Muscle of leg (tissue), 11 donors: Measurements from ENCODE around the gene LONRF2. TPM values are rescaled to one million over a fixed set of nuclear protein-coding genes. Genes with fewer than 3 reads are reported as not detected.
"Not testable (repeated sequence)": the region's sequence is repeated elsewhere in the genome, so short reads cannot be mapped to it uniquely, and the experiment has no call there.

Experiments
- DNase-seq: peaks from one replicate; pipeline ENCODE4 v3.0.0; 2013
- H3K27ac ChIP-seq: one replicate; pipeline ENCODE4 v1.5.1; 2013; ENCODE audit warnings: mild to moderate bottlenecking, low read length, control low read depth
- H3K27me3 ChIP-seq: one replicate; pipeline ENCODE4 v1.6.1; 2013; ENCODE audit warnings: low read length; ENCODE audit not compliant: control insufficient read depth, insufficient read depth
- H3K36me3 ChIP-seq: one replicate; pipeline ENCODE4 v1.6.1; 2013; ENCODE audit warnings: low read length; ENCODE audit not compliant: control insufficient read depth, insufficient read depth
- H3K4me1 ChIP-seq: one replicate; pipeline ENCODE4 v1.6.1; 2013; ENCODE audit warnings: low read length; ENCODE audit not compliant: control insufficient read depth, insufficient read depth
- H3K4me3 ChIP-seq: one replicate; pipeline ENCODE4 v1.5.1; 2013; ENCODE audit warnings: low read length, control low read depth
- H3K9me3 ChIP-seq: replicated peaks from 2 replicates; pipeline ENCODE4 v1.6.1; 2013; ENCODE audit warnings: low read depth, low read length; ENCODE audit not compliant: control insufficient read depth
- WGBS: methylation state at CpG from one replicate; pipeline ENCODE4 v1.1.5; 2013; ENCODE audit warnings: missing lambda C conversion rate; ENCODE audit not compliant: insufficient coverage; 5-methylcytosine and 5-hydroxymethylcytosine counted together
- polyA plus RNA-seq, 8 donors: library from polyadenylated mRNA; unstranded; fragments of 120-200 nt; gene quantifications; one replicate each; pipeline versions ENCODE4 v1.2.1 to v1.2.3, GENCODE V29; 2013; ENCODE audit warnings: inconsistent platforms in 1 of 8, low replicate concordance in 1 of 8; ENCODE audit not compliant: insufficient read length in 8 of 8, insufficient read depth in 1 of 8
- total RNA-seq: library from RNA; stranded (reverse); fragments of 120-200 nt; gene quantifications from one replicate; pipeline ENCODE4 v1.2.4, GENCODE V29; 2013

The LONRF2 gene
- total and polyA plus RNA-seq, 9 donors, result 0.22 to 1.5 (median 0.63) TPM

- no peaks in the 10 kb centered on the region for H3K4me1 ChIP-seq
- H3K36me3 ChIP-seq, result no peaks in the 10 kb centered on the region
- DNase-seq, result no peak
- 100% methylated on average over 2 of the region's 2 CpGs for WGBS
- no peak overlapping the region for H3K4me3 ChIP-seq
- no peaks in the 10 kb centered on the region for H3K27me3 ChIP-seq
- no peak overlapping the region for H3K27ac ChIP-seq
- no peaks in the 10 kb centered on the region for H3K9me3 ChIP-seq
Measured at GRCh38 chr2:100256849-100257248, 65.5 kb downstream of the LONRF2 start.

- H3K4me1 ChIP-seq, result no peaks in the 10 kb centered on the region
- H3K9me3 ChIP-seq, result no peaks in the 10 kb centered on the region
- H3K27ac ChIP-seq, result no peak overlapping the region
- no peaks in the 10 kb centered on the region for H3K36me3 ChIP-seq
- WGBS, result 66% methylated on average over 7 of the region's 11 CpGs
- no peaks in the 10 kb centered on the region for H3K27me3 ChIP-seq
- DNase-seq, result no peak
- no peak overlapping the region for H3K4me3 ChIP-seq
Measured at GRCh38 chr2:100256416-100256815, 65.9 kb downstream of the LONRF2 start.

- DNase-seq, result no peak
- Histone ChIP-seq H3K27me3 (no peaks in the 10 kb centered on the region), H3K36me3 (no peaks in the 10 kb centered on the region), H3K27ac (no peak overlapping the region), H3K9me3 (no peaks in the 10 kb centered on the region), H3K4me1 (no peaks in the 10 kb centered on the region), H3K4me3 (no peak overlapping the region)
- WGBS, result 87% methylated on average over 10 of the region's 16 CpGs
Measured at GRCh38 chr2:100254646-100255210, 67.6 kb downstream of the LONRF2 start.

- Histone ChIP-seq H3K27ac (no peak overlapping the region), H3K27me3 (no peaks in the 10 kb centered on the region), H3K4me1 (no peaks in the 10 kb centered on the region), H3K4me3 (no peak overlapping the region), H3K9me3 (no peaks in the 10 kb centered on the region), H3K36me3 (no peaks in the 10 kb centered on the region)
- 80% methylated on average over 1 of the region's 5 CpGs for WGBS
- DNase-seq, result no peak
Measured at GRCh38 chr2:100253786-100254185, 68.5 kb downstream of the LONRF2 start.

GRCh38 chr2:100252811-100253698, 69.2 kb downstream of the LONRF2 start:
- no peaks in the 10 kb centered on the region for H3K27me3 ChIP-seq
- no peak overlapping the region for H3K4me3 ChIP-seq
- DNase-seq, result no peak
- no peaks in the 10 kb centered on the region for H3K9me3 ChIP-seq
- 60% methylated on average over 14 of the region's 17 CpGs for WGBS
- no peaks in the 10 kb centered on the region for H3K4me1 ChIP-seq
- H3K27ac ChIP-seq, result no peak overlapping the region
- H3K36me3 ChIP-seq, result no peaks in the 10 kb centered on the region

- DNase-seq, result no peak
- Histone ChIP-seq H3K4me3 (no peak overlapping the region), H3K4me1 (no peaks in the 10 kb centered on the region), H3K9me3 (no peaks in the 10 kb centered on the region), H3K27me3 (no peaks in the 10 kb centered on the region), H3K36me3 (no peaks in the 10 kb centered on the region), H3K27ac (no peak overlapping the region)
- 72% methylated on average over 7 of the region's 9 CpGs for WGBS
Measured at GRCh38 chr2:100250645-100251044, 71.7 kb downstream of the LONRF2 start.

- DNase-seq, result no peak
- Histone ChIP-seq H3K27me3 (no peaks in the 10 kb centered on the region), H3K36me3 (no peaks in the 10 kb centered on the region), H3K27ac (no peak overlapping the region), H3K4me1 (no peaks in the 10 kb centered on the region), H3K9me3 (no peaks in the 10 kb centered on the region), H3K4me3 (no peak overlapping the region)
- 100% methylated on average over 2 of the region's 5 CpGs for WGBS
Measured at GRCh38 chr2:100248971-100249370, 73.3 kb downstream of the LONRF2 start.

- 89% methylated on average over 8 of the region's 9 CpGs for WGBS
Measured at GRCh38 chr2:100248556-100248955, 73.7 kb downstream of the LONRF2 start.

GRCh38 chr2:100248044-100248330, 74.3 kb downstream of the LONRF2 start:
- peaks cover under 1% of the 10 kb centered on the region for H3K4me1 ChIP-seq
- H3K36me3 ChIP-seq, result no peaks in the 10 kb centered on the region
- no peaks in the 10 kb centered on the region for H3K9me3 ChIP-seq
- no peaks in the 10 kb centered on the region for H3K27me3 ChIP-seq
- 100% methylated on average over 2 of the region's 4 CpGs for WGBS
- no peak overlapping the region for H3K27ac ChIP-seq
- no peak overlapping the region for H3K4me3 ChIP-seq
- no peak for DNase-seq

More at GRCh38 chr2:100248556-100248955, 73.7 kb downstream of the LONRF2 start:
- not testable (repeated sequence) for H3K27me3 ChIP-seq, H3K36me3 ChIP-seq, H3K27ac ChIP-seq, DNase-seq, H3K4me1 ChIP-seq, H3K4me3 ChIP-seq, H3K9me3 ChIP-seq

GRCh38 chr2:100247256-100248043, 74.9 kb downstream of the LONRF2 start:
- DNase-seq, result no peak
- Histone ChIP-seq H3K27me3 (no peaks in the 10 kb centered on the region), H3K4me1 (peaks cover 6% of the 10 kb centered on the region), H3K27ac (no peak overlapping the region), H3K36me3 (no peaks in the 10 kb centered on the region), H3K4me3 (no peak overlapping the region), H3K9me3 (no peaks in the 10 kb centered on the region)
- 89% methylated on average over 6 of the region's 14 CpGs for WGBS
